Measurements from ENCODE around the gene PIAS4. TPM values are rescaled to one million over a fixed set of nuclear protein-coding genes. Genes with fewer than 3 reads are reported as not detected.
"Not testable (repeated sequence)": the region's sequence is repeated elsewhere in the genome, so short reads cannot be mapped to it uniquely, and the experiment has no call there.

PIAS4 gene
- total RNA-seq, 1 donor from 2014 or later = 34.4 TPM

GRCh38 chr19:3995607-3996006, 11.9 kb upstream of the PIAS4 start:
- intact Hi-C loops (cut with micrococcal nuclease) = no loop called here

- intact Hi-C loops (cut with micrococcal nuclease) = not testable (repeated sequence)
Observed at GRCh38 chr19:3998667-3999412, 8.7 kb upstream of the PIAS4 start.

GRCh38 chr19:4000798-4001197, 6.7 kb upstream of the PIAS4 start:
- intact Hi-C loops (cut with micrococcal nuclease) = not testable (repeated sequence)

- intact Hi-C loops (cut with micrococcal nuclease) = not testable (repeated sequence)
Observed at GRCh38 chr19:4005436-4005835, 2.1 kb upstream of the PIAS4 start.

GRCh38 chr19:4007836-4008539, 452 bp downstream of the PIAS4 start:
- intact Hi-C loops (cut with micrococcal nuclease) = loop anchor here (1.0 kb wide), 3 partner anchors 18 to 58 kb away; partner anchors contain the start of genes EEF2 and ZBTB7A

- intact Hi-C loops (cut with micrococcal nuclease) = no loop called here
Observed at GRCh38 chr19:4009990-4010807, 2.7 kb downstream of the PIAS4 start.

GRCh38 chr19:4010808-4011110, 3.2 kb downstream of the PIAS4 start:
- intact Hi-C loops (cut with micrococcal nuclease) = no loop called here

GRCh38 chr19:4011430-4011829, 3.9 kb downstream of the PIAS4 start:
- intact Hi-C loops (cut with micrococcal nuclease) = not testable (repeated sequence)

- intact Hi-C loops (cut with micrococcal nuclease) = no loop called here
Observed at GRCh38 chr19:4012092-4012974, 4.8 kb downstream of the PIAS4 start.

GRCh38 chr19:4012975-4013634, 5.6 kb downstream of the PIAS4 start:
- intact Hi-C loops (cut with micrococcal nuclease) = no loop called here

GRCh38 chr19:4013886-4014540, 6.5 kb downstream of the PIAS4 start:
- intact Hi-C loops (cut with micrococcal nuclease) = no loop called here

GRCh38 chr19:4014541-4015491, 7.3 kb downstream of the PIAS4 start:
- intact Hi-C loops (cut with micrococcal nuclease) = no loop called here

GRCh38 chr19:4015705-4016402, 8.3 kb downstream of the PIAS4 start:
- intact Hi-C loops (cut with micrococcal nuclease) = no loop called here

GRCh38 chr19:4016486-4016885, 8.9 kb downstream of the PIAS4 start:
- intact Hi-C loops (cut with micrococcal nuclease) = no loop called here

GRCh38 chr19:4016903-4017638, 9.5 kb downstream of the PIAS4 start:
- intact Hi-C loops (cut with micrococcal nuclease) = no loop called here

GRCh38 chr19:4018140-4018613, 10.6 kb downstream of the PIAS4 start:
- intact Hi-C loops (cut with micrococcal nuclease) = no loop called here

GRCh38 chr19:4018775-4019504, 11.4 kb downstream of the PIAS4 start:
- intact Hi-C loops (cut with micrococcal nuclease) = no loop called here
